Measurements from ENCODE around the gene SCAP. TPM values are rescaled to one million over a fixed set of nuclear protein-coding genes. Genes with fewer than 3 reads are reported as not detected.

The SCAP gene
- total RNA-seq, 1 experiment from 2014 or later = 67.6 TPM

DNA sequence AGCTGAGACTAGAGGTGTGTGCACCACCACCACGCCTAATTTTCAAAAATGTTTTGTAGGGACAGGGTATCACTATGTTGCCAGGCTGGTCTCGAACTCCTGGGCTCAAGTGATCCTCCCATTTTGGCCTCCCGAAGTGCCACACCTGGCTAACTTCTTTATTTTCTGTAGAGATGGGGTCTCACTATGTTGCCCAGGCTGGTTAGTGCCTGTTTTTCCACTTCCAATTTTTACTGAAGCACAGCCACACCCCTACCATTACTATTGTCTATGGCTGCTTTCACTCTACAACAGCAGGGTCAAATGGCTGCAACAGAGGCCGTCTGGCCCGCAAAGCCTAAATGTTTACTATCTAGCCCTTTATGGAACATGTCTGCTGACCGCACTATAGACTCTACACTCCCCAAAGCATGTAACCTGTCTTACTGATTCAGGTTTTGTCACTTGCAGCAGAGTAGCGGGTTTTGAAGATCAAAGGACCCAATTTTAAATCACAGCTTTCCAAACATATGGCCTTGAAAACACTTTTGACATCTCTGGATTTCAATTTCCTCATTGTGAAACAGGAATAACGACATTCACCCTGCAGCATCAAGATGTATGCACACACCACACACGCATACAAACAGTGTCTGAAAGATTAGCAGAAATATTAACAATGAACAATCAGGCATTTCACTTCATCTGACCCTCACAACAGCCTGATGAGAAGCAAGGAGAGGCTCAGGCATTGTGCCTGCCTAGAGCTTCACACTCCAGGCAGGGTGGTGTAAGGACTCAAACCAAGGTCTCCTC, 46.1 kb downstream of the SCAP start:
- no peaks in the 10 kb centered on the region for H3K9me3 ChIP-seq (ENCODE audit: control insufficient read depth in 1 of 2, insufficient read depth in 1 of 2, low read depth in 1 of 2, low read length in 2 of 2)
- H3K9ac ChIP-seq (ENCODE audit: low read length) = no peak overlapping the region
- no peak for DNase-seq (ENCODE audit: low read depth, low spot score)
- no peak for ATAC-seq
- ChIA-PET POLR2A (no interaction called here), CTCF (interaction anchor here (2.1 kb wide), 1 partner anchor 8 kb away, joined by 6 read pairs; no protein-coding TSS in a partner anchor), RAD21 (ENCODE audit: low non-redundant PET in 1 of 2, low total read pairs in 2 of 2, uncharacterized antibody in 2 of 2, unreplicated experiment in 2 of 2) (no interaction called here)
- H3K4me2 ChIP-seq (ENCODE audit: low read length) = no peak overlapping the region
- H3K4me1 ChIP-seq (ENCODE audit: control insufficient read depth in 1 of 2, insufficient read depth in 2 of 2, low read length in 2 of 2) = peaks cover 7 to 8% of the 10 kb centered on the region in 2 experiments; a peak in 2 of 4 replicates
- H3K79me2 ChIP-seq (ENCODE audit: insufficient read depth, low read length) = peaks cover 4% of the 10 kb centered on the region; the same call in 1 of the 2 replicates
- TF ChIP-seq RAD21 (IDR thresholded peaks at IDR 0.05; ENCODE audit: low read depth) (no peak), CBX3 (IDR thresholded peaks at IDR 0.05; ENCODE audit: low read depth) (no peak), EGR1 (IDR thresholded peaks at IDR 0.05; ENCODE audit: low read depth) (no peak), ZFX (IDR thresholded peaks at IDR 0.05) (no peak), ZNF274 (IDR thresholded peaks at IDR 0.05; ENCODE audit: low read depth, low read length) (no peak), SRF (IDR thresholded peaks at IDR 0.05; ENCODE audit: low read depth) (no peak), JUND (IDR thresholded peaks at IDR 0.05) (no peak), CEBPB (IDR thresholded peaks at IDR 0.05; ENCODE audit: low read depth) (no peak), ELF1 (IDR thresholded peaks at IDR 0.05; ENCODE audit: borderline replicate concordance, low read depth) (no peak)
- TF ChIP-seq, protein P1, sequence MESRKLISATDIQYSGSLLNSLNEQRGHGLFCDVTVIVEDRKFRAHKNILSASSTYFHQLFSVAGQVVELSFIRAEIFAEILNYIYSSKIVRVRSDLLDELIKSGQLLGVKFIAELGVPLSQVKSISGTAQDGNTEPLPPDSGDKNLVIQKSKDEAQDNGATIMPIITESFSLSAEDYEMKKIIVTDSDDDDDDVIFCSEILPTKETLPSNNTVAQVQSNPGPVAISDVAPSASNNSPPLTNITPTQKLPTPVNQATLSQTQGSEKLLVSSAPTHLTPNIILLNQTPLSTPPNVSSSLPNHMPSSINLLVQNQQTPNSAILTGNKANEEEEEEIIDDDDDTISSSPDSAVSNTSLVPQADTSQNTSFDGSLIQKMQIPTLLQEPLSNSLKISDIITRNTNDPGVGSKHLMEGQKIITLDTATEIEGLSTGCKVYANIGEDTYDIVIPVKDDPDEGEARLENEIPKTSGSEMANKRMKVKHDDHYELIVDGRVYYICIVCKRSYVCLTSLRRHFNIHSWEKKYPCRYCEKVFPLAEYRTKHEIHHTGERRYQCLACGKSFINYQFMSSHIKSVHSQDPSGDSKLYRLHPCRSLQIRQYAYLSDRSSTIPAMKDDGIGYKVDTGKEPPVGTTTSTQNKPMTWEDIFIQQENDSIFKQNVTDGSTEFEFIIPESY (IDR thresholded peaks at IDR 0.05; ENCODE audit: extremely low read depth, insufficient replicate concordance, low read length) = no peak
- TF ChIP-seq, protein P2, sequence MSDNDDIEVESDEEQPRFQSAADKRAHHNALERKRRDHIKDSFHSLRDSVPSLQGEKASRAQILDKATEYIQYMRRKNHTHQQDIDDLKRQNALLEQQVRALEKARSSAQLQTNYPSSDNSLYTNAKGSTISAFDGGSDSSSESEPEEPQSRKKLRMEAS (IDR thresholded peaks at IDR 0.05) = no peak
- no peak overlapping the region for H2AFZ ChIP-seq (ENCODE audit: low read depth, low read length, poor library complexity, severe bottlenecking)
- no peak overlapping the region for H3K27ac ChIP-seq (ENCODE audit: low read depth, low read length)
- no peaks in the 10 kb centered on the region for H3K9me2 ChIP-seq (ENCODE audit: insufficient read depth)
- H3K36me3 ChIP-seq (ENCODE audit: control insufficient read depth in 1 of 2, insufficient read depth in 2 of 2, low read length in 2 of 2) = peaks cover 5 to 9% of the 10 kb centered on the region in 2 experiments; a peak in 3 of 4 replicates
- no peak overlapping the region for H3K4me3 ChIP-seq (replicated peaks in 1 of 2; ENCODE audit: low read depth in 1 of 2, low read length in 2 of 2)
- intact Hi-C loops (cut with micrococcal nuclease) = no loop called here
- no TSS peak for BruUV-seq (replicated peaks)
- H4K20me1 ChIP-seq (ENCODE audit: insufficient read depth) = peaks cover 5% of the 10 kb centered on the region; the same call in 1 of the 2 replicates
- no peaks in the 10 kb centered on the region for H3K27me3 ChIP-seq (ENCODE audit: insufficient read depth, low read length)

Measured in HCT116 (cell line).